ENCODE data around the gene GPAT2. TPM values are rescaled to one million over a fixed set of nuclear protein-coding genes. Genes with fewer than 3 reads are reported as not detected.
"Not testable (repeated sequence)": the region's sequence is repeated elsewhere in the genome, so short reads cannot be mapped to it uniquely, and the experiment has no call there.

Gene GPAT2, protein sequence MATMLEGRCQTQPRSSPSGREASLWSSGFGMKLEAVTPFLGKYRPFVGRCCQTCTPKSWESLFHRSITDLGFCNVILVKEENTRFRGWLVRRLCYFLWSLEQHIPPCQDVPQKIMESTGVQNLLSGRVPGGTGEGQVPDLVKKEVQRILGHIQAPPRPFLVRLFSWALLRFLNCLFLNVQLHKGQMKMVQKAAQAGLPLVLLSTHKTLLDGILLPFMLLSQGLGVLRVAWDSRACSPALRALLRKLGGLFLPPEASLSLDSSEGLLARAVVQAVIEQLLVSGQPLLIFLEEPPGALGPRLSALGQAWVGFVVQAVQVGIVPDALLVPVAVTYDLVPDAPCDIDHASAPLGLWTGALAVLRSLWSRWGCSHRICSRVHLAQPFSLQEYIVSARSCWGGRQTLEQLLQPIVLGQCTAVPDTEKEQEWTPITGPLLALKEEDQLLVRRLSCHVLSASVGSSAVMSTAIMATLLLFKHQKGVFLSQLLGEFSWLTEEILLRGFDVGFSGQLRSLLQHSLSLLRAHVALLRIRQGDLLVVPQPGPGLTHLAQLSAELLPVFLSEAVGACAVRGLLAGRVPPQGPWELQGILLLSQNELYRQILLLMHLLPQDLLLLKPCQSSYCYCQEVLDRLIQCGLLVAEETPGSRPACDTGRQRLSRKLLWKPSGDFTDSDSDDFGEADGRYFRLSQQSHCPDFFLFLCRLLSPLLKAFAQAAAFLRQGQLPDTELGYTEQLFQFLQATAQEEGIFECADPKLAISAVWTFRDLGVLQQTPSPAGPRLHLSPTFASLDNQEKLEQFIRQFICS
- total RNA-seq (2014; rRNA removed; shearing (Covaris generic)), result not detected in 2 replicates
- not detected in 2 replicates for total RNA-seq (2022)
- not detected for Bru-seq, nascent RNA
- not detected for BruChase-seq, experiment 1, labeled RNA remaining after a 6-hour chase
- BruChase-seq, experiment 2, labeled RNA remaining after a 2-hour chase, result not detected
- long read RNA-seq, partial matches to known transcripts, result 0 of 9 reads
- long read RNA-seq, other reads (novel, unspliced or antisense), result 9 of 9 reads

DNA sequence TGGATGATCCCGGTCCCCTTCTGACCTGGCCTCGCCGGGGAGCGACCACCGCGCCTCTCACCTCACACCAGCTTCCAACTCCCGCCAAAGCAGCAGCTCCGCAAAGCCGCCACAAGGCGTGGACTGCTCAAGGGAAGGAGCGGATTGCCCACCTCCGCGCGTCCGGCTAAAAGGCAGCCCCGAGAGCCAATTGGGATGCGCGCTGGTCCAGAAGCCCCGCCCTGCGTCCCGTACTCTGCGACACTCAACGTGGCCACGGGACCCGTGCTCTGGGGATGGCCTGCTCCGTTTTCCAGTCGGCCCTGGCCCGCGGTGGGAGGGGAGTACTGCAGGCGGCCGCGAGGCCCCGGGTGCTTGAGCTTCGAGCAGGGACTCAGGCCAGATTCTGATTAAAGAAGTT is at the start of gene GPAT2:
TSS of gene GPAT2 (minus strand) at position 125 of the 400 bp plus-strand sequence. CDS start 2,557 bp downstream, outside the sequence.
- H3K4me2 ChIP-seq (ENCODE audit: low read length); H3K27ac ChIP-seq (ENCODE audit: low read depth, low read length, poor library complexity, severe bottlenecking); H3K4me3 ChIP-seq (ENCODE audit: low read depth, low read length, poor library complexity, severe bottlenecking); H3K9me2 ChIP-seq (ENCODE audit: insufficient read depth, low read length); H2AFZ ChIP-seq (ENCODE audit: low read length); DNase-seq (ENCODE audit: low spot score); BruUV-seq (replicated peaks); H3K79me2 ChIP-seq (ENCODE audit: insufficient read depth, low read depth, low read length); intact Hi-C loops (cut with micrococcal nuclease; ENCODE audit: unreplicated experiment); H3K36me3 ChIP-seq (ENCODE audit: insufficient read depth, low read length); CTCF ChIA-PET (ENCODE audit: unreplicated experiment); POLR2A ChIA-PET; H3K9me3 ChIP-seq (ENCODE audit: low read length); H4K20me1 ChIP-seq (ENCODE audit: insufficient read depth, low read length); H3K4me1 ChIP-seq (ENCODE audit: insufficient read depth, low read length, poor library complexity, severe bottlenecking): not testable (repeated sequence)

DNA sequence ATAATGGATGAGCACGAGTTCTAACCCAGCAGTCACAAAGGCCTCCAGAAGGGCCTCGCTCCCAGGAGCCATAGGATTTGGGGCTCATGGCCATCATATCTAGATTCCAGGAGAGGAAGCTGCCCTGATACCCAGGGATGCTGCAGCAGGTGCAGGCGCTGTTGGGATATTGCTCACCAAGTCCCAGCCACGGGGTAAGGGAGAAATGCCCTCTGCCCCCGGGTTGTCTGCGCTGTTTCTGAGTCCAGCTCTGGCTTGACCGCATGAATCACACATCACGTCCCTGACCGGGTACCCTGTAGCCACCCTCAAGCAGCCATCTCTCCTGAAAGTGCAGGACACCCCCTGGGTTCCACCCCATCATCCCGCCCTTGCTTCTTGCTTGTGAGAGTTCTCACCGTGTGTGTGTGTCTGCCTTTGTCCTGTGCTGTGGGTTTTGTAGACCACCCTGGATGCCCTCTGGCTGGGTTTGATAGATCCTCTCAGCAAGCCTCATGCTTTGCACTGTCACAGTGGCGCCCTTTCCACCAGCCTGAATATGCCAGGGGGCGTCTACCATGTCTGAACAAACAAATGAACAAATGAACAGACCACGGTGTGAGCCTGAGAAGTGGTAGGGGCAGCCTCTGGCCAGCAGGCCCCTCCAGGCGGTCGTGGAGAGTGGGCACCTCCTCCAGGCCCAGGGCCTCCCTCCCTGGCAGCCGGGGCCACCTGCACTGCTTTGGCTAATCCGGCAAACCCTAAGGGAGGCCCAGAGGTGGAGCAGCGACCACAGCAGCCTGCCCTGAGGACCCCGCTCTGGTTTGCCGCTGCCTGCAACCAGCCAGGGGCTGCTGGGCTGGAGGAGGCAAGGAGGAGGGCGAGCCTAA is 49.5 kb upstream of the GPAT2 start:
- TF ChIP-seq EZH2phosphoT487 (IDR thresholded peaks at IDR 0.05; ENCODE audit: borderline replicate concordance, low read depth, low read length), result no peak
- TF ChIP-seq, protein P1, sequence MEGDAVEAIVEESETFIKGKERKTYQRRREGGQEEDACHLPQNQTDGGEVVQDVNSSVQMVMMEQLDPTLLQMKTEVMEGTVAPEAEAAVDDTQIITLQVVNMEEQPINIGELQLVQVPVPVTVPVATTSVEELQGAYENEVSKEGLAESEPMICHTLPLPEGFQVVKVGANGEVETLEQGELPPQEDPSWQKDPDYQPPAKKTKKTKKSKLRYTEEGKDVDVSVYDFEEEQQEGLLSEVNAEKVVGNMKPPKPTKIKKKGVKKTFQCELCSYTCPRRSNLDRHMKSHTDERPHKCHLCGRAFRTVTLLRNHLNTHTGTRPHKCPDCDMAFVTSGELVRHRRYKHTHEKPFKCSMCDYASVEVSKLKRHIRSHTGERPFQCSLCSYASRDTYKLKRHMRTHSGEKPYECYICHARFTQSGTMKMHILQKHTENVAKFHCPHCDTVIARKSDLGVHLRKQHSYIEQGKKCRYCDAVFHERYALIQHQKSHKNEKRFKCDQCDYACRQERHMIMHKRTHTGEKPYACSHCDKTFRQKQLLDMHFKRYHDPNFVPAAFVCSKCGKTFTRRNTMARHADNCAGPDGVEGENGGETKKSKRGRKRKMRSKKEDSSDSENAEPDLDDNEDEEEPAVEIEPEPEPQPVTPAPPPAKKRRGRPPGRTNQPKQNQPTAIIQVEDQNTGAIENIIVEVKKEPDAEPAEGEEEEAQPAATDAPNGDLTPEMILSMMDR (conservative IDR thresholded peaks at IDR 0.05; ENCODE audit: low read length), result no peak
- Histone ChIP-seq H2AFZ (ENCODE audit: low read length) (no peak overlapping the region), H3K9me3 (ENCODE audit: low read length) (no peaks in the 10 kb centered on the region), H3K79me2 (ENCODE audit: insufficient read depth, low read depth, low read length) (no peaks in the 10 kb centered on the region), H4K20me1 (ENCODE audit: insufficient read depth, low read length) (no peaks in the 10 kb centered on the region), H3K36me3 (ENCODE audit: insufficient read depth, low read length) (no peaks in the 10 kb centered on the region), H3K27ac (ENCODE audit: low read depth, low read length, poor library complexity, severe bottlenecking) (no peak overlapping the region), H3K9me2 (ENCODE audit: insufficient read depth, low read length) (no peaks in the 10 kb centered on the region), H3K4me1 (ENCODE audit: insufficient read depth, low read length, poor library complexity, severe bottlenecking) (no peaks in the 10 kb centered on the region), H3K4me3 (ENCODE audit: low read depth, low read length, poor library complexity, severe bottlenecking) (no peak overlapping the region), H3K4me2 (ENCODE audit: low read length) (no peak overlapping the region)
- BruUV-seq (replicated peaks), result no TSS peak
- CTCF ChIA-PET (ENCODE audit: unreplicated experiment), result no interaction called here
- intact Hi-C loops (cut with micrococcal nuclease; ENCODE audit: unreplicated experiment), result no loop called here
- POLR2A ChIA-PET, result no interaction called here
- DNase-seq (ENCODE audit: low spot score), result no peak
